Naive B cell (primary cell): ENCODE results near the gene FAHD2A. TPM values are rescaled to one million over a fixed set of nuclear protein-coding genes. Genes with fewer than 3 reads are reported as not detected.
"Not testable (repeated sequence)": the region's sequence is repeated elsewhere in the genome, so short reads cannot be mapped to it uniquely, and the experiment has no call there.

ENCODE experiments used
- ATAC-seq, 2 donors: fragments of 150-1000 bp; cut with Tn5 transposase; 2 replicates each; pipeline ENCODE4 v1.10.0; 2021; ENCODE audit warnings: low read depth in 2 of 2, mild to moderate bottlenecking in 2 of 2, moderate library complexity in 2 of 2
- DNase-seq: peaks from one replicate; pipeline ENCODE4 v3.0.0; 2022
- H3K27ac Mint-ChIP-seq, 6 donors: one replicate each; pipeline ENCODE4 v1.8.0; 2020 to 2022; ENCODE audit warnings: mild to moderate bottlenecking in 6 of 6, mixed read lengths in 6 of 6, moderate library complexity in 5 of 6, inconsistent platforms in 2 of 6
- H3K27me3 Mint-ChIP-seq, 3 donors: one replicate each; pipeline ENCODE4 v1.8.0; 2021 to 2022; ENCODE audit warnings: mixed read lengths in 3 of 3, mild to moderate bottlenecking in 1 of 3
- H3K36me3 Mint-ChIP-seq, 2 donors: one replicate each; pipeline ENCODE4 v1.8.0; 2020 to 2022; ENCODE audit warnings: mixed read lengths in 2 of 2, inconsistent platforms in 1 of 2, mild to moderate bottlenecking in 1 of 2
- H3K4me1 Mint-ChIP-seq, 3 donors: one replicate each; pipeline ENCODE4 v1.8.0; 2020 to 2022; ENCODE audit warnings: mixed read lengths in 3 of 3, inconsistent platforms in 1 of 3, mild to moderate bottlenecking in 1 of 3, moderate library complexity in 1 of 3
- H3K4me3 Mint-ChIP-seq, 8 donors: one replicate each; pipeline ENCODE4 v1.8.0; 2020 to 2022; ENCODE audit warnings: mild to moderate bottlenecking in 8 of 8, mixed read lengths in 8 of 8, moderate library complexity in 8 of 8, inconsistent platforms in 2 of 8
- H3K9me3 Mint-ChIP-seq, 7 donors: one replicate each; pipeline ENCODE4 v1.8.0; 2020 to 2022; ENCODE audit warnings: mixed read lengths in 7 of 7, mild to moderate bottlenecking in 5 of 7, inconsistent platforms in 2 of 7, moderate library complexity in 1 of 7
- polyA plus RNA-seq, 6 donors: library from polyadenylated mRNA; unstranded; fragments of 300-500 nt; fragmentation: Illumina TruSeq; gene quantifications; one replicate each; pipeline ENCODE4 v1.2.3, GENCODE V29; 2021; ENCODE audit warnings: low read depth in 6 of 6

FAHD2A gene
- polyA plus RNA-seq, 6 donors from 2014 or later, result 6.7 to 29.3 (median 11.1) TPM

GRCh38 chr2:95445317-95445716 is 42.8 kb downstream of the FAHD2A start:
- not testable (repeated sequence) for ATAC-seq, H3K4me1 Mint-ChIP-seq, DNase-seq, H3K27me3 Mint-ChIP-seq, H3K9me3 Mint-ChIP-seq, H3K36me3 Mint-ChIP-seq, H3K27ac Mint-ChIP-seq, H3K4me3 Mint-ChIP-seq

GRCh38 chr2:95463292-95463691 is 60.8 kb downstream of the FAHD2A start:
- H3K27me3 Mint-ChIP-seq, DNase-seq, H3K4me1 Mint-ChIP-seq, H3K4me3 Mint-ChIP-seq, H3K27ac Mint-ChIP-seq, H3K9me3 Mint-ChIP-seq, ATAC-seq, H3K36me3 Mint-ChIP-seq: not testable (repeated sequence)

Other genes with a start within 250 kb of the FAHD2A start
- gene ZNF514, start 242.9 kb upstream of the FAHD2A start, polyA plus RNA-seq, result 10 to 100 TPM in 3 of 6 donors, 1 to 10 TPM in 3; 6.7 to 11.2 (median 8.9) TPM
- gene ZNF2, start 236.9 kb upstream of the FAHD2A start, polyA plus RNA-seq, result 1 to 10 TPM; 2.4 to 7.3 (median 3.4) TPM
- gene ZNF892, start 195.2 kb upstream of the FAHD2A start, polyA plus RNA-seq, result 1 to 10 TPM in 2 of 6 donors, under 1 TPM in 3, not detected in 1; 0.25 to 1.3 (median 0.58) TPM
- not detected for gene PROM2, start 128.3 kb upstream of the FAHD2A start, polyA plus RNA-seq
- not detected for gene KCNIP3, start 105.4 kb upstream of the FAHD2A start, polyA plus RNA-seq
- gene TRIM43B, start 82.0 kb downstream of the FAHD2A start, polyA plus RNA-seq, result not detected
- gene TRIM43, start 189.3 kb downstream of the FAHD2A start, polyA plus RNA-seq, result not detected